GM23338 (cell line): ENCODE measurements around the gene SCTR.

Experiments used
- CREB1 ChIP-seq: fragments of 250-450 bp; sonication (Bioruptor Pico); IDR thresholded peaks from 2 replicates; pipeline ENCODE4 v1.5.0; 2020; ENCODE audit warnings: low read depth, mild to moderate bottlenecking, moderate library complexity
- CTCF ChIP-seq, 2 experiments: fragments of 200-600 bp in 1 of 2; sonication (generic) in 1 of 2; conservative IDR thresholded peaks; 2 replicates each; pipeline versions ENCODE4 v1.5.1 to v1.6.1; 2016 to 2017; ENCODE audit warnings: antibody characterized with exemption in 2 of 2, low read depth in 2 of 2, mild to moderate bottlenecking in 2 of 2, moderate library complexity in 1 of 2
- EZH2 ChIP-seq: fragments of 200-600 bp; sonication (generic); IDR thresholded peaks from one replicate; pipeline ENCODE4 v1.8.0; 2017; ENCODE audit warnings: antibody characterized with exemption, mild to moderate bottlenecking, low read depth; ENCODE audit not compliant: unreplicated experiment
- EZH2phosphoT487 ChIP-seq: fragments of 200-600 bp; sonication (generic); IDR thresholded peaks from one replicate; pipeline ENCODE4 v1.8.1; 2018; ENCODE audit warnings: antibody characterized with exemption; ENCODE audit not compliant: unreplicated experiment
- NANOG ChIP-seq: IDR thresholded peaks from 2 replicates; pipeline ENCODE4 v1.6.1; 2016; ENCODE audit warnings: antibody characterized with exemption, borderline replicate concordance
- POLR2AphosphoS5 ChIP-seq: IDR thresholded peaks from 2 replicates; pipeline ENCODE4 v1.6.1; 2016; ENCODE audit warnings: antibody characterized with exemption, low read depth
- REST ChIP-seq: IDR thresholded peaks from one replicate; pipeline ENCODE4 v1.6.1; 2018; ENCODE audit warnings: antibody characterized with exemption; ENCODE audit not compliant: unreplicated experiment
- STAT1 ChIP-seq: IDR thresholded peaks from one replicate; pipeline ENCODE4 v1.6.1; 2016; ENCODE audit warnings: antibody characterized with exemption; ENCODE audit not compliant: unreplicated experiment
- TF ChIP-seq, protein P1 (sequence below): IDR thresholded peaks from 2 replicates; pipeline ENCODE4 v1.6.1; 2016; ENCODE audit warnings: antibody characterized with exemption

DNA sequence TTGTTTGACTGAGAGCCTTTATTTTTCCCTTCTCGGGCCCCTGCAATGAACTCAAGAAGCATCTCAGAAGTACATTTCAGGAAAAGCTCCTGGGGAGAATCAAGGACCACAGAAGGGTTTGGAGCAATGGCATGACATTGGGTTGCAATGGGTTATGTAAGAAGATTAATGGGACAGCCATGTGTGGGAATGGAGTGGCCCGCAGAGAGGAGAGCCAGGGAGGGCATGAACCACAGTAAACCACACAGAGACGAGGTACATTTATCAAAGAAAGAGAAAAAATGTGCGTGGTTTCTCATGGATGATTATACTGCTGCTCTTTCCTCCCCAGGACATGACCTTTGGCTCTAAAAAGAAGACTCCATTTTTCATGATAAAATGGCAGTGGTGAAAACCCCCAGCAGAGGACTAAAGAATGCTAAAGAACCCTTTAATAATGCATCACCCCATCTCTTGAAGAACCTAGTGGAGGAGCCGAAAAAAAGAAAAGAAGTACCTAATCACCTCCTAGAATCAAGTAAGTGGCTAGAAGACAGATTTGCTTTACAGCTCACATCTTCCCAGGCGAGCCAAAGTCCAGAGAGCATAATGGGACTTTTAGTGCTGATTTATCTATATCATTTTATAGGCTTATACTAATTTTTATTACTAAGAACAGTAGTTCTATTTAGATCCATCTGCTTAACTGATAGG is 21.6 kb upstream of the SCTR start:
- TF ChIP-seq POLR2AphosphoS5 (no peak), CTCF (conservative IDR thresholded peaks at IDR 0.05; ENCODE audit: low read depth in 2 of 2) (no peak), EZH2 (no peak), REST (no peak), CREB1 (CRISPR knock-in tag) (no peak), STAT1 (no peak), NANOG (no peak), EZH2phosphoT487 (no peak)
- TF ChIP-seq, protein P1, sequence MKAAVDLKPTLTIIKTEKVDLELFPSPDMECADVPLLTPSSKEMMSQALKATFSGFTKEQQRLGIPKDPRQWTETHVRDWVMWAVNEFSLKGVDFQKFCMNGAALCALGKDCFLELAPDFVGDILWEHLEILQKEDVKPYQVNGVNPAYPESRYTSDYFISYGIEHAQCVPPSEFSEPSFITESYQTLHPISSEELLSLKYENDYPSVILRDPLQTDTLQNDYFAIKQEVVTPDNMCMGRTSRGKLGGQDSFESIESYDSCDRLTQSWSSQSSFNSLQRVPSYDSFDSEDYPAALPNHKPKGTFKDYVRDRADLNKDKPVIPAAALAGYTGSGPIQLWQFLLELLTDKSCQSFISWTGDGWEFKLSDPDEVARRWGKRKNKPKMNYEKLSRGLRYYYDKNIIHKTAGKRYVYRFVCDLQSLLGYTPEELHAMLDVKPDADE, result no peak
